Measurements from ENCODE around the gene PRKG2.

Gene PRKG2

GRCh38 chr4:81040012-81040659 lies 174.9 kb downstream of the PRKG2 start:
- H3K9me3 ChIP-seq (ENCODE audit: control insufficient read depth, low read length), result no peaks in the 10 kb centered on the region
- H3K27me3 ChIP-seq (ENCODE audit: control insufficient read depth, insufficient read depth, low read length), result no peaks in the 10 kb centered on the region
- no peaks in the 10 kb centered on the region for H3K36me3 ChIP-seq (ENCODE audit: control insufficient read depth, insufficient read depth, low read length)
- no peaks in the 10 kb centered on the region for H3K79me2 ChIP-seq
- no peak for TF ChIP-seq CTCF (IDR thresholded peaks at IDR 0.05)
- no peak overlapping the region for H3K4me2 ChIP-seq (ENCODE audit: low read length)
- H3K4me3 ChIP-seq (ENCODE audit: low read depth, low read length), result no peak overlapping the region
- no peak overlapping the region for H2AFZ ChIP-seq
- no peak overlapping the region for H3K9ac ChIP-seq
- H3K27ac ChIP-seq, result no peak overlapping the region
- no peaks in the 10 kb centered on the region for H3K4me1 ChIP-seq

DNA sequence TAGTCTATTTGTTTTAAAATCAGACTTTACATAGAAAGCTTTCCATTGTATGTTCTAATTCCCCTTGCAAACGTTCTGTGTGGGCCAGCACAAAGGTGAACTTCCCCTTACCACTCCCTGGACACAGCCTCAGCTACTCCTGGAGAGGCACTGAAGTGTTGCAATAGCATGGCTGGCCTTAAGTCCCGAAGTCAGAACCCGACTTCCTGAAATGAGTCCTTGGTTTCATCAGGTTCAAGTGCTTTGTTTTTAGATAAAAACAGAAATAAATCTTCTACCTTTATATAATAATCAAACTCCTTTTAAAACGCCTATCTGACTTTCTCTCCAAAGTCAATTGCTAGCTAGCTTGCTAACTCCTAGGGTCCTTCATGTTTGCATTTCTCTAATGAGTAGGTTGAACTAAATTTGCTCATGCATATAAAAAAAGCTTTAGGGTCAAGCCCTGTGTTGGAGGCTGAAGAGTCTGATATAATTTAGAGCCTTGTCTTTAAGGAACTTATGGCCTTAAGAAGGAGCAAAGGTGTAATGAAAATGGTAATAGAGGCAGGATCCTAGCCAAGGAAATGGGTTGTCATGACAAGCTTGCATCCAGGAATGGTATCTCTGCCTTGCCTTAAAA lies 175.6 kb downstream of the PRKG2 start:
- Histone ChIP-seq H3K4me1 (no peaks in the 10 kb centered on the region), H3K27ac (no peak overlapping the region), H3K4me2 (ENCODE audit: low read length) (no peak overlapping the region), H3K79me2 (no peaks in the 10 kb centered on the region), H3K9ac (no peak overlapping the region), H3K27me3 (ENCODE audit: control insufficient read depth, insufficient read depth, low read length) (no peaks in the 10 kb centered on the region), H3K9me3 (ENCODE audit: control insufficient read depth, low read length) (no peaks in the 10 kb centered on the region), H2AFZ (no peak overlapping the region), H3K36me3 (ENCODE audit: control insufficient read depth, insufficient read depth, low read length) (no peaks in the 10 kb centered on the region), H3K4me3 (ENCODE audit: low read depth, low read length) (no peak overlapping the region)
- no peak for TF ChIP-seq CTCF (IDR thresholded peaks at IDR 0.05)

- Histone ChIP-seq H3K4me1 (no peaks in the 10 kb centered on the region), H3K36me3 (ENCODE audit: control insufficient read depth, insufficient read depth, low read length) (no peaks in the 10 kb centered on the region), H3K9ac (no peak overlapping the region), H3K27me3 (ENCODE audit: control insufficient read depth, insufficient read depth, low read length) (no peaks in the 10 kb centered on the region), H3K4me2 (ENCODE audit: low read length) (no peak overlapping the region), H3K79me2 (no peaks in the 10 kb centered on the region), H3K27ac (no peak overlapping the region), H3K9me3 (ENCODE audit: control insufficient read depth, low read length) (no peaks in the 10 kb centered on the region), H2AFZ (no peak overlapping the region), H3K4me3 (ENCODE audit: low read depth, low read length) (no peak overlapping the region)
- no peak for TF ChIP-seq CTCF (IDR thresholded peaks at IDR 0.05)
Observed at GRCh38 chr4:81038636-81039350, 176.2 kb downstream of the PRKG2 start.
